SK-N-SH (cell line): Measurements from ENCODE around the gene GARIN1A. TPM values are rescaled to one million over a fixed set of nuclear protein-coding genes. Genes with fewer than 3 reads are reported as not detected.

Source experiments
- CTCF ChIA-PET: fragments of 300-600, 350-600 bp; formaldehyde crosslinking; extraction: SDS; loops from one replicate; lab custom pipeline; 2021; lab: Yijun Ruan, JAX
- POLR2A ChIA-PET: fragments of 350-600 bp; sonication (Branson Sonifier 250); formaldehyde crosslinking; extraction: SDS; loops from one replicate; lab custom pipeline; 2020; ENCODE audit warnings: antibody characterized with exemption, inconsistent platforms; lab: Yijun Ruan, JAX
- DNase-seq: peaks from one replicate; pipeline ENCODE4 v3.0.0; 2012
- H2AFZ ChIP-seq: fragments of 200-600 bp; sonication (generic); 2 replicates; pipeline ENCODE4 v1.8.1; 2016; ENCODE audit warnings: antibody characterized with exemption, mild to moderate bottlenecking, low read depth
- H3F3A ChIP-seq: fragments of 200-600 bp; sonication (generic); replicated peaks from 2 replicates; pipeline ENCODE3; 2016; ENCODE audit warnings: antibody characterized with exemption, mild to moderate bottlenecking; ENCODE audit not compliant: insufficient read depth
- H3K27ac ChIP-seq, 2 experiments: fragments of 200-500 bp in 1 of 2; fragments of 200-600 bp in 1 of 2; sonication (Bioruptor generic) in 1 of 2; sonication (generic), shearing (Covaris generic) in 1 of 2; 2 replicates each; pipeline versions ENCODE4 v1.5.1 to v1.6.1; 2014 to 2016; ENCODE audit warnings: low read depth in 2 of 2, inconsistent platforms in 1 of 2, low read length in 1 of 2, mild to moderate bottlenecking in 1 of 2, mixed read lengths in 1 of 2
- H3K27me3 ChIP-seq: fragments of 200-600 bp; sonication (generic), shearing (Covaris generic); 2 replicates; pipeline ENCODE4 v1.6.1; 2016; ENCODE audit warnings: mixed run types; ENCODE audit not compliant: insufficient read depth
- H3K36me3 ChIP-seq, 2 experiments: fragments of 200-500 bp in 1 of 2; fragments of 200-600 bp in 1 of 2; sonication (Bioruptor generic) in 1 of 2; sonication (generic) in 1 of 2; replicated peaks in 1 of 2; 2 replicates each; pipeline versions ENCODE3 to v1.5.1; 2014 to 2016; ENCODE audit warnings: low read length in 1 of 2, mild to moderate bottlenecking in 1 of 2; ENCODE audit not compliant: insufficient read depth in 2 of 2, control insufficient read depth in 1 of 2
- H3K4me1 ChIP-seq, 2 experiments: fragments of 200-500 bp in 1 of 2; fragments of 200-600 bp in 1 of 2; sonication (Bioruptor generic) in 1 of 2; sonication (generic), shearing (Covaris generic) in 1 of 2; 2 replicates each; pipeline versions ENCODE4 v1.5.1 to v1.6.1; 2014 to 2016; ENCODE audit warnings: low read depth in 1 of 2, low read length in 1 of 2, mixed run types in 1 of 2; ENCODE audit not compliant: insufficient read depth in 2 of 2, control insufficient read depth in 1 of 2
- H3K4me2 ChIP-seq: fragments of 200-600 bp; sonication (generic), shearing (Covaris generic); 2 replicates; pipeline ENCODE4 v1.6.1; 2017; ENCODE audit warnings: mixed run types
- H3K4me3 ChIP-seq, 2 experiments: fragments of 200-500 bp in 1 of 2; fragments of 200-600 bp in 1 of 2; sonication (Bioruptor generic) in 1 of 2; sonication (generic), shearing (Covaris generic) in 1 of 2; 2 replicates each; pipeline versions ENCODE4 v1.5.1 to v1.8.1; 2014 to 2016; ENCODE audit warnings: low read depth in 2 of 2, inconsistent platforms in 1 of 2, low read length in 1 of 2, mild to moderate bottlenecking in 1 of 2, mixed read lengths in 1 of 2, moderate library complexity in 1 of 2
- H3K79me2 ChIP-seq: fragments of 200-600 bp; sonication (generic); 2 replicates; pipeline ENCODE4 v1.8.1; 2017; ENCODE audit warnings: mild to moderate bottlenecking; ENCODE audit not compliant: insufficient read depth
- H3K9ac ChIP-seq: fragments of 200-600 bp; sonication (generic); 2 replicates; pipeline ENCODE4 v1.6.1; 2017; ENCODE audit warnings: mixed run types
- H3K9me2 ChIP-seq: fragments of 200-600 bp; sonication (generic); 2 replicates; pipeline ENCODE4 v1.6.1; 2017; ENCODE audit warnings: mixed run types
- H3K9me3 ChIP-seq: fragments of 200-600 bp; sonication (generic); 2 replicates; pipeline ENCODE4 v1.6.1; 2017; ENCODE audit warnings: mixed run types, mild to moderate bottlenecking, moderate library complexity
- H4K20me1 ChIP-seq: fragments of 200-600 bp; sonication (generic); 2 replicates; pipeline ENCODE4 v1.6.1; 2017; ENCODE audit warnings: mild to moderate bottlenecking, mixed run types; ENCODE audit not compliant: insufficient read depth
- CHD2 ChIP-seq: fragments of 150-350 bp; IDR thresholded peaks from 2 replicates; pipeline ENCODE4 v1.6.1; 2018; ENCODE audit warnings: low read length; ENCODE audit not compliant: partially characterized antibody
- CTCF ChIP-seq: fragments of 200-600 bp; sonication (generic); IDR thresholded peaks from 2 replicates; pipeline ENCODE4 v1.6.1; 2017; ENCODE audit warnings: antibody characterized with exemption, mild to moderate bottlenecking, moderate library complexity
- ELF1 ChIP-seq: IDR thresholded peaks from 2 replicates; pipeline ENCODE4 v1.4.0; 2012
- EP300 ChIP-seq, 2 experiments: IDR thresholded peaks; 2 replicates each; pipeline versions ENCODE4 v1.4.0 to v1.6.1; 2012; ENCODE audit warnings: borderline replicate concordance in 1 of 2, low read depth in 1 of 2, low read length in 1 of 2
- FOSL2 ChIP-seq: IDR thresholded peaks from 2 replicates; pipeline ENCODE4 v1.4.0; 2012; ENCODE audit warnings: low read depth, mild to moderate bottlenecking, moderate library complexity, borderline replicate concordance
- FOXJ3 ChIP-seq: sonication (generic); formaldehyde crosslinking; IDR thresholded peaks from 2 replicates; pipeline ENCODE4 v1.5.1; 2020; ENCODE audit warnings: mild to moderate bottlenecking, missing genetic modification reagents
- FOXM1 ChIP-seq: IDR thresholded peaks from 2 replicates; pipeline ENCODE4 v1.4.0; 2012; ENCODE audit warnings: low read depth, mild to moderate bottlenecking
- GABPA ChIP-seq: IDR thresholded peaks from 2 replicates; pipeline ENCODE4 v1.4.0; 2012; ENCODE audit warnings: low read depth, mild to moderate bottlenecking
- IRF3 ChIP-seq: fragments of 150-350 bp; IDR thresholded peaks from 2 replicates; pipeline ENCODE4 v1.6.1; 2016; ENCODE audit warnings: mild to moderate bottlenecking, low read depth, low read length
- JUND ChIP-seq: IDR thresholded peaks from 2 replicates; pipeline ENCODE4 v1.4.0; 2012
- MAX ChIP-seq: IDR thresholded peaks from 2 replicates; pipeline ENCODE4 v1.4.0; 2012; ENCODE audit warnings: low read depth
- MEF2A ChIP-seq: IDR thresholded peaks from 2 replicates; pipeline ENCODE4 v1.4.0; 2012; ENCODE audit warnings: low read depth, borderline replicate concordance
- PBX3 ChIP-seq: IDR thresholded peaks from 2 replicates; pipeline ENCODE4; 2012
- REST ChIP-seq: IDR thresholded peaks from 2 replicates; pipeline ENCODE4 v1.6.1; 2012; ENCODE audit warnings: mild to moderate bottlenecking, low read depth, low read length, moderate library complexity
- RFX5 ChIP-seq: IDR thresholded peaks from 2 replicates; pipeline ENCODE4 v1.6.1; 2012; ENCODE audit warnings: mild to moderate bottlenecking, improper control_type of control experiment, low read length
- RXRA ChIP-seq: IDR thresholded peaks from 2 replicates; pipeline ENCODE4 v1.4.0; 2012; ENCODE audit warnings: low read depth, mild to moderate bottlenecking, borderline replicate concordance
- SIN3A ChIP-seq: IDR thresholded peaks from 2 replicates; pipeline ENCODE4 v1.6.1; 2012; ENCODE audit warnings: low read depth, mild to moderate bottlenecking, low read length, moderate library complexity, borderline replicate concordance
- TCF12 ChIP-seq: IDR thresholded peaks from 2 replicates; pipeline ENCODE4 v1.4.0; 2012
- TEAD4 ChIP-seq: IDR thresholded peaks from 2 replicates; pipeline ENCODE4 v1.4.0; 2012; ENCODE audit warnings: mild to moderate bottlenecking, borderline replicate concordance; ENCODE audit not compliant: insufficient read depth
- USF2 ChIP-seq: fragments of 150-350 bp; IDR thresholded peaks from 2 replicates; pipeline ENCODE4 v1.6.1; 2017; ENCODE audit warnings: antibody characterized with exemption, low read length, low read depth, borderline replicate concordance
- YY1 ChIP-seq: IDR thresholded peaks from 2 replicates; pipeline ENCODE4 v1.4.0; 2012; ENCODE audit warnings: low read depth, mild to moderate bottlenecking
- ZBTB33 ChIP-seq: IDR thresholded peaks from 2 replicates; pipeline ENCODE4 v1.4.0; 2012; ENCODE audit warnings: low read depth, borderline replicate concordance
- WGBS: methylation state at CpG from one replicate; pipeline ENCODE4 v1.1.6; 2017; ENCODE audit warnings: low lambda C conversion rate; 5-methylcytosine and 5-hydroxymethylcytosine counted together
- polyA plus RNA-seq, 3 experiments: library from polyadenylated mRNA; depleted of rRNA; stranded (reverse); fragments of >200 nt; gene quantifications; 2 replicates each; pipeline ENCODE4 v1.2.3, GENCODE V29; 2012

GARIN1A gene
- polyA plus RNA-seq, 1 of the 3 experiments (the other 2 are of a cell fraction), result 1.2 TPM

GRCh38 chr7:128705891-128706333, 33.8 kb downstream of the GARIN1A start (continued):
- TF ChIP-seq PBX3 (peak; percentile 66), TCF12 (no peak), USF2 (no peak), EP300 (IDR thresholded peaks at IDR 0.05; ENCODE audit: borderline replicate concordance in 1 of 2, low read depth in 1 of 2, low read length in 1 of 2) (no peak), ELF1 (no peak), FOXM1 (no peak), GABPA (no peak), CHD2 (no peak), FOSL2 (peak; percentile 71), SIN3A (no peak), MEF2A (no peak), RXRA (no peak), MAX (no peak), YY1 (no peak), JUND (peak; percentile 30; the same call in 1 of the 2 replicates), CTCF (peak; percentile 13; the same call in 1 of the 2 replicates)

GRCh38 chr7:128707752-128708151, 35.7 kb downstream of the GARIN1A start:
- Histone ChIP-seq H3K4me1 (no peaks in the 10 kb centered on the region), H3K27ac (no peak overlapping the region), H3K27me3 (no peaks in the 10 kb centered on the region), H3F3A (peaks cover 4% of the 10 kb centered on the region), H3K9ac (no peak overlapping the region), H3K9me3 (no peaks in the 10 kb centered on the region), H3K4me3 (no peak overlapping the region), H3K79me2 (no peaks in the 10 kb centered on the region), H3K9me2 (no peaks in the 10 kb centered on the region), H3K4me2 (no peak overlapping the region), H3K36me3 (no peaks in the 10 kb centered on the region), H4K20me1 (no peaks in the 10 kb centered on the region), H2AFZ (no peak overlapping the region)
- DNase-seq, result no peak
- POLR2A ChIA-PET, result no interaction called here
- CTCF ChIA-PET, result no interaction called here
- WGBS, result 61% methylated on average over 1 of the region's 1 CpG
- TF ChIP-seq YY1 (no peak), REST (no peak), IRF3 (no peak), FOXJ3 (CRISPR knock-in tag) (no peak), FOXM1 (no peak), MEF2A (no peak), ZBTB33 (no peak), RFX5 (no peak), TEAD4 (no peak)
